GM18499 (cell line): ENCODE measurements around the gene SAG.
"Not testable (repeated sequence)": the region's sequence is repeated elsewhere in the genome, so short reads cannot be mapped to it uniquely, and the experiment has no call there.

Experiments
- ATAC-seq: cut with Tn5 transposase; IDR thresholded peaks from one replicate; pipeline ENCODE4 v1.9.1; 2021; ENCODE audit warnings: moderate number of reproducible peaks; ENCODE audit not compliant: insufficient read depth, unreplicated experiment

Gene SAG

DNA sequence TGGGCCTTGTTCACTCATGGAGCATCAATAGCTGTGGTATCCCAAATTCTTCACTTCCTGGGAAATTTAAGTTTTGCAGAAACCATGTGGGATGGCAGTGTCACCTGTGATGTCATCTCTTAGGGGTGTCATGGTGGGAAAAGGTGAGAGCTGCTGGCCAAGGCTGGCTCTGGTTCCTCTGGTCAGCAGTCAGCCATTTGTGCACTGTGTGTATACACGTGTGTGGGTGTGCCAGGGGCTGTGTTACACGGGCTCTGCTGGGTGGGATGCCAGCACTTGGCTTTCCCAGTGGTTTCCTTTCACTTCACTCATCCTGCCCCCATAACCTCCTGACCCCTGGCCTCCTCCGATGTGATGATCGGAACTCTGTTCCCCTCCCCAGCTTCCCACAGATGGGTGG is 21.3 kb downstream of the SAG start:
- ATAC-seq = no peak

DNA sequence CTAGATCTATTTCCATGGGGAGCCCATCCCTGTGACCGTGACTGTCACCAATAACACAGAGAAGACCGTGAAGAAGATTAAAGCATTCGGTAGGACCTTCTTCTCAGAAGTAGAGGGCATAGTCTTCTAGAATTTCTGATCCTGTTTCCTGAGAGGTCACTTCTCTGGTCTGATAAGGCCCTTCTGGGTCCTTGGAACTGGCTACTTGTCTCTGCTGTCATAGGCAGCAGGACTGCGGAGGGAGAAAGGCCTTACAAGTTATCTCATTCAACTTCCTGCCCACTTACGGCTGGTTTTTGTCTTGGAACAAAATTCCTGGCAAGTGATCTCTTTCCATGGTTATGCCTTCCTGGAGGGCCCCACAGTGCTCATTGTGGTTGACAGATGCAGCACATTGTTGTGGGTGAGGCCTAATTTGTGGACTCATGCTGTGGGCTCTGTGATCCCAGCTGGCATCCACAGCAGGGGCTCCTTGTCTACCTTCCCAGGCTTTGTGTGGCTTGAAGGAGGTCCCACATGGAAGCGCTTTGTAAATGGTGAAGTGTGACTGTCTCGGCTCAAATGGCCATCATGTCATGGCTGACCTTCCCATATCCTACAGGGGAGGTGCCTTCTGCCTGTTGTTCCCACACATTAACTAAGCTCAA is 22.0 kb downstream of the SAG start:
- ATAC-seq = no peak

DNA sequence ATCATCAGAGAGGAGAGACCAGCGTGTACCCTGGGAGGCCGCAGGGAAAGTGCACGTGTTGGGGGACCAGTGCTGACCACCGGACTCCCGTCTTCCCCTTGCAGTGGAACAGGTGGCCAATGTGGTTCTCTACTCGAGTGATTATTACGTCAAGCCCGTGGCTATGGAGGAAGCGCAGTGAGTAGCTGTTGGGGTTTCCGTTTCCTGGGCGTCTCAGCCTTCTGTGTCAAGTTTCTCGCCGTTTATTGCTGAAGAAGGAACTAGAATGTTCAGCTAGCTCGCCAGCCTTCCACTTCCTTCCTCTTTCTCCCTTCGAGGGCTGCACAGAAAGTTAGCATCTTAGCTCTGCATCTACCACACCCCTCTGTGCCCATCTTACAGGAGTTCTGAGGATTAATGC is 23.9 kb downstream of the SAG start:
- ATAC-seq = peak; percentile 70

DNA sequence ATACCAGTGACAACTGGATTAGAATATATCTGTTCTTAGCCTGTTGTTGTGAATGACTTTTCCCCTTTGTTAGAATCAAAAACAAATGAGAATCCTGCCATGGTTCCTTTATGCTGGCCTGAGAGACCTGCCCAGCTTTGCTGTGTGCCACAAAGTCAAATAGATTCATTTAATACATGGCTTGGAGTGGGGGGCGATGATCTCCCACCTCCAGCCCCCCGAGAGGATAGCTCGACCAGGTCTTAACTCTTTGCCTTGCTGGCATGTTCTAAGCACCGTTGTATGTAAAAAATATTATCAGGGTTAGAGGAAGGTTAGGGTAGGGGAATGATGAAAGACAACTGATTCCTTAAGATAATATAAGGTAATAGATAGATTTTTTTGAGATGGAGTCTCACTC is 24.5 kb downstream of the SAG start:
- ATAC-seq = no peak

DNA sequence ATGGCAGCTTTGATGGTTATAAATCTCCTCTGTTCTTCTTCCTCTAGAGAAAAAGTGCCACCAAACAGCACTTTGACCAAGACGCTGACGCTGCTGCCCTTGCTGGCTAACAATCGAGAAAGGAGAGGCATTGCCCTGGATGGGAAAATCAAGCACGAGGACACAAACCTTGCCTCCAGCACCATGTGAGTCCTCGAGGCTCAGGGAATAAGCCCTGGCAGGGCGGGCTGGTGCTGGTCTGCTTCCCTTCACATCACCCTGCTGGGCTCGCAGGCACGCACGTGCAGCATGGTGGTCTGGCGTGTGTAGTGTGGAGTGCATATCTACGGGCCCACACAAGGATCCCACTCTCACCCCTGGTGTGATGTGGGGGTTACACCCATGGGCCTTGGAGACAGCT is 27.3 kb downstream of the SAG start:
- ATAC-seq = no peak

DNA sequence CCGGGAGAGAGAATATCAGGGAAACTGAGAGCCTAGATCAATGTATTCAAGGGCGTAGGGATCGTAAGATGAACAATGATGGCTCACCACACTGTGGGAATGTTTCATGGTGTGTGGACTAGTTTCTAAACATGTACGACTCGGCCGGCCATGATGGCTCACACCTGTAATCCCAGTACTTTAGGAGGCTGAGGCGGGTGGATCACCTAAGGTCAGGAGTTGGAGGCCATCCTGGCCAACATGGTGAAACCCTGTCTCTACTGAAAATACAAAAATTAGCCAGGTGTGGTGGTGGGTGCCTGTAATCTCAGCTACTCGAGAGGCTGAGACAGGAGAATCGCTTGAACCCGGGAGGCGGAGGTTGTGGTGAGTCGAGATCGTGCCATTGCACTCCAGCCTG is 28.5 kb downstream of the SAG start:
- ATAC-seq = not testable (repeated sequence)

DNA sequence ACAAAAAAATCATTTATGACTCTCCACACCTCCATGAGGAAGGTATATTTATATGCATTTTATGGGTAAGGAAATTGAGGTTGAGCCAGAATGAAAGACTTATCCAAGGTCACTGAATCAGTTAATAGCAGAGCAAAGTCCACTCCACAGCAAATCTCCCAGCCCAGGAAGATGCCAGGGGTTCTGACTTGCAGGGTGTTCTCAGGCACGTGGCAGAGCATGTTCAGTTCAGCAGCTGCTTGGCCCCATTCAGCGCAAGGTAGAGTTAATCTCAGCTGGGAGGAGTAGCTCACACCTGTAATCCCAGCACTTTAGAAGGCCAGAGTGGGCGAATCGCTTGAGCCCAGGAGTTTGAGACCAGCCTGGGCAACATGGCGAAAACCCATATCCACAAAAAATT is 28.9 kb downstream of the SAG start:
- ATAC-seq = no peak

DNA sequence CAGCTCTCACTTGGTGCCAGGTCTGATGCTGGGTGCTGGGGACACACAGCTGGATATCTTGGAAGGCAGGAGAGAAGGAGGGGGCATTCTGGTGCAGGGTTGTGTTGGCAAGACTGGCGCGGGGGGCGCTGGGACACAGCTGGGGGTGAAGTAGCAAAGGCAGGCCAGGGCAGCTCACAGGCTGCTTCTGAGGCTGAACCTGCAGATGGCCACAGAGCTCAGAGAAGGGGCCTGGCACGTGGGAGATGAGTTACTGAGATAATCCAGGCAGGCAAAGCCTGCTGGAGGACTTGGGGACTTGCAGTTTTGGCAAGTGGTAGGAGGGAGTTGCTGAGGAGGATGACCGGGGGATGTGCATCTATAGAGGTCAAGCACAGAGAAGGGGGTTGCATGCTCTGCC is 30.4 kb downstream of the SAG start:
- ATAC-seq = no peak

DNA sequence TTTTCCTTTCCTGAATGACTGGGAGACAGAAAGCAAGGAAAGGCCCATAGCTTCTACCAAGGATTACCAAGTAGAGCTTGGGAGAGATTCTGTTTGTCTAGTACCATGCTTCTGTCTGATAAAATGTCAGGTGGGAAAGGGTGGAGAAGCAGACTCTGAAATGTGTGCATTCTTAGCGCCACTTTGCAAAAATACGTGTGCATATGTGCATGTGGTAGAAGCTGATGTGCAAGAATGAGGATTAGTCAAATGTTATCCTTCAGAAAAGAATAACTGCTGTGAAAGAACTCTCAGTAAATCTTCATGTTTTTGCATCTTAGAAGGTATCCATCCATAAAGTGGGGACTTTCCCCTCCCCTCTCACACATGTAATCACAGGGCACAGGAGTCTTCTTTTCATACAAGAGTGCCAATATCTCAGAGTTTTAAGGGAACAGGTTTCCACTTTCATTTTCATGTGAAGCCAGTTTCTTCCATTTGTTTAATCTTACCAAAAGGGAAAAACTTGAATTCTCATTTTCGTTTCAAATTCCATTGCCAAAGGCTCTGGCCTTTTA is 31.3 kb downstream of the SAG start:
- ATAC-seq = no peak

DNA sequence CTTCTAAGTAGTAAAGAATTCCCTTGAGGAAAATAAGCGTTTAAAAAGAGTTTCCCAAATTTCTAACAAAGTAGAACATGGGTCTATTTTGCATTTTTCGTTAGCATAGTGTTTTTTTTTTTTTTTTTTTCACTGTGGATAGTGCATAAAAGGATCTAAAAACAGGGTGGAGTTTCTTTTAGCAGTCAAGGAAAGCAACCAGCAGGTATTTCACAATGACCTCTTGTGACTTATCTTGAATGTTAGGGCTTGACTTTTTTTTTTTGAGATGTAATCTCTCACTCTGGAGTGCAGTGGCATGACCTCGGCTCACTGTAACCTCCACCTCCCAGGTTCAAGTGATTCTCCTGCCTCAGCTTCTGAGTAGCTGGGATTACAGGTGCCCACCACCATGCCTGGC is 31.8 kb downstream of the SAG start:
- ATAC-seq = no peak

DNA sequence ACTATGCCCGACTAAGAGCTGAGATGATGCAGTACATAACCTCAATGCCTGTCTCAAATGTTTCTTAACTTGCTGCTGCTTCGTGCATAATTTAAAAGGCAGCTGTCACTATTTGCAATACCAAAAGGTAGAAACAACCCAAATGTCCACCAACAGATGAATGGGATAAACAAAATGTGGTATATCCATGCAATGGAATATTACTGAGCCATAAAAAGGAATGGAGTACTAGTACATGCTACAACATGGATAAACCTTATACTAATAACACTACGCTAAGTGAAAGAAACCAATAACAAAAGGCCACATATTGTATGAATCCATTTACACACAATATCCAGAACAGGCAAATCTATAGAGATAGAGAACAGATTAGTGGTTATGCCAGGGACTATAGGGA is 33.7 kb downstream of the SAG start:
- ATAC-seq = no peak

DNA sequence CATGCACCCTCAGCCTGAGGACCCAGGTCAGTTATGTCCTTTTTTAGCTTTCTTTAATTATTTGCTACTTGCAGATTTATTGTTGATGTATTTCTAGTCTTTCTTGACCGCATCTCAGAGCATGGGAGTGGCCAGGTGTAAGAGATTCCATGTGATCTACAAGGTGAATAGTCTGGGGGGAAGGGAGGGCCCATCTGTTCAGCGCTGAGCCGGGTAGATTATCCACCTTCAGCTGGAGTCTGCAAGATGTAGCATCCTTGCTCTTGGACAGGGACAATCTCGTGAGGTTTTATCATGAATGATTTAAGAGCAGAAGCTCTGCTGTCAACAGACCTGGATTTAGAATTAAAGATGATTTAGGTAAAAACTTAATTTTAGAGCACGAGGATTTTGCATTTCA is 34.7 kb downstream of the SAG start:
- no peak for ATAC-seq

DNA sequence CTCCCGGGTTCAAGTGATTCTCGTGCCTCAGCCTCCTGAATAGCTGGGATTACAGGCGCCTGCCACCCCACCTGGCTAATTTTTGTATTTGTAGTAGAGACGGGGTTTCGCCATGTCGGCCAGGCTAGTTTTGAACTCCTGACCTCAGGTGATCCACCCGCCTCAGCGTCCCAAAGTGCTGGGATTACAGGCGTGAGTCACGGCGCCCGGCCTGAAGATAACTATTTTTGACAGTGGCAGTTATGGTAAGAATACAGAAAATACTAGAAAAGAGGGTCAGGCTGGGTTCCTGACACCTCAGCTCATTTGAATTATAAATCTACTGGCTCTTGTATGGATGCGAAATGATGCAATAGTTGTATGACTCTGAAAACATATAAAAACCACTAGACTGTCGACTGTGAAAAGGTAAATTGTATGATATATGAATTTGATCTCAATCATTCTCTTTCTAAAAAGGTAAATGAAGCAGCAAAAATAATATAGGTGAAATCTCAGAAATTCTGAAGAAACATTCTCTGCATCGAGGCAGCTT is 35.6 kb downstream of the SAG start:
- no peak for ATAC-seq

DNA sequence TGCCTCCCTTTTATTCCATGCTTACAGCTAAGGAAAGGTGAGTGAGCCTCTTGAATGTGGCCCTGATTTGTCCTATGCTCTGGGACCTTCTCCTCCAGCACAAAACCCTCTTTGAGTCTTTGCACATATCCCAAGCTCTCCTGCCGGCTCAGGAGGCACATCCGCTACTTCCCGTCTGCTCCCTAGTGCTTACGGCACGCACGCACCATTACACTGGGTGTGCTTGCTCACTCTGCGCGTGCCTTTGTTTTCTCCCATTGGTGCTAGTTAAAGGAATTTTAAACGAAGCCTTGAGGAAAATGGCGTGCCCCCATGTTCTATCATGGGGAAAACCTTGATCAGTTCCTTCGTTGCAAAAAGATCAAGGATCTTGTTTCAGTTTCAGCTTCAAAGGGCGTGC is 38.8 kb downstream of the SAG start:
- ATAC-seq = no peak

DNA sequence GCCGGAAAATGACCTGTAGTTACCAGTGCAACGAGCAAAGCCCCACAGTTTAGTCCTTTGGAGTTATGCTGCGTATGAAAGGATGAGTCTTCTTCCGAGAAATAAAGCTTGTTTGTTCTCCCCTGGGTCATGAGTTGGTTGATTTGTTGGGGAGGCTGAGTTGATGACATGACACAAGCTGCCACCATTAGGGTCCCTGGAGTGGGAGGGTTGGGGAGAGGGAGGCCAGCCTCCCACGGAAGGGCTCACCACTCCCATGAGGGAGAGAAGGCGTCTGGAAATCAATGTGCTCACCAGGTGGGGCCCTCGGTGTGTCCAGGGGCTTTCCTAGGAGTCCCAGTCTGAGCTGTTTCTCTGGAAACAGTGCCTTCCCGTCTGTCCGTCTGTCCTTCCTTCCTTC is 39.3 kb downstream of the SAG start:
- no peak for ATAC-seq

DNA sequence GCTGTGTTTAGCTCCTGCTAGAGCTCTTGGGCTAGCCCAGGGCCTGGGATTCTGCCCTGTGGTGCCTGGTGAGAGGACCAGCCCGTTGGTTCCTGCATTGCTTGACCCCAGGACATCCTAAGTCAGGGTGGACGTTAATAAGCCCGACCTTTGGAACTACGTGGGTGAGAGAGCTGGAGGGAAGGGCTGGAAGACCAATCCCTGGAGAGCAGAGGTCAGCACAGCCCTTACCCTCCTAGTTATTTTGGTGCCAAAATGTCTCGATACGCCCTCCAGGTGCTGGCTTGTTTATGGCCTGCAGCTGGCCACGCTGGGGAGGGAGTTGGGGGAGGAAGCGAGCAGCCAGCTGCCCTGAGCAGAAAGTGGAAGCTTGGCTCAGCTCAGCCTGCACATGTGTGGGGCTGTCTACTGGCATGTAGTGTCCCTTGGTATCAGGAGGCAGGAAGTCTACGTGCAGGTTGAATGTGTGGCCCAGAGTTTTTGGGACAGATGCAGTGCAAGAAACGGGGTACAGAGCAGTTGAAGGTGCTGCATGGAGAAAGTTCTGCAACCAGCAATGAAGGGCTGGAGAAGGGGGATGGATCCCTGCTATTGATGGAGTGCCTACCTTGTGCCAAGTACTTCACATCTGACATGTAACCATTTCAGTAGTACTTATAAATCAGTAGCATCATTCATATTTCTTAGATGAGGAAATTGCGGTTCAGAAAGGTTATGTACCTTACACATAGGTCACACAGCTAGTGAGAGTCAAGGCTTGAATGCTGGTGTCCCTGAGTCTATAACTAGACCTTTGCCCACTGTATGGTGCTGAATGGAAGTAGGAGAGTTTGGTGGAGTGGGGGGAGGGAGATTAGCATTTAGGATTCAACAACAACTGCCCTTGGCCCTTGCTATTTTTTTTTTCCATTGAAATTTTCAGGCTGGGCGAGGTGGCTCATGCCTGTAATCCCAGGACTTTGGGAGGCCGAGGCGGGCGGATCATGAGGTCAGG is 41.7 kb downstream of the SAG start:
- no peak for ATAC-seq

DNA sequence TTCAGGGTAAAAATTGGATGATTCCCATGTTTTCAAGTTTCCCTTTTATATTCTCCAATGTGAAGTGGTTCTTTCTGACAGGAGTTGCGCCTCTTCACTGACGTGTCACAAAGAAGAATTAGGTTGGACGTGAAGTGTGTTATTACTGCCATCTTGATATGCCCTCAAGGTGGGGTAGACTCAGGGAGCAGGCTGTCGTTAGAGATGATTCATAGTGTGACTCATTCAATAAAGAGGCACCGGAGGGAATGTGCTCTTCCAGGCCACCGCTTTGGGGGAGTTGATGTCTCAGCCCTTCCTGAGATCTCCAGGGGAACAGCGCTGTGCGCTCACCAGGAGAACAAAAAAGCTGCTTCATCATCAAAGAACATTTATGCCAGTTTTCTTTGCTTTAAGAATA is 43.1 kb downstream of the SAG start:
- ATAC-seq = no peak

DNA sequence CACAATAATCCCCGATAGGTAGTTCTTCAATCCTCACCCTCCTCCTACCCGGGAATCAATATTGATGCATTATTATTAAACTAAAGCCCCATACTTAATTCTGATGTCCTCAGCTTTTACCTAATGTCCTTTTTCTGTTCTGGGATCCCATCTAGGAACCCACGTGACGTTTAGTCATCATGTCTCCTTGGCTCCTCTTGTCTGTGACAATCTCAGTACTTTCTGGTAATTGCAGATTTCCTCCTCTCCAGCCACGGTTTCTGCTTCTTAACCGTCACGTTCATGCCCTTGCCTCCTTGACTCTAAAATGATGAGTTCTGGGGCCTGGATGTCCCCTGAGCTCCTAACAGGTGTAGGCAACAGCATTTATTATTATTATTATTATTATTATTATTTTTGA is 43.8 kb downstream of the SAG start:
- no peak for ATAC-seq

DNA sequence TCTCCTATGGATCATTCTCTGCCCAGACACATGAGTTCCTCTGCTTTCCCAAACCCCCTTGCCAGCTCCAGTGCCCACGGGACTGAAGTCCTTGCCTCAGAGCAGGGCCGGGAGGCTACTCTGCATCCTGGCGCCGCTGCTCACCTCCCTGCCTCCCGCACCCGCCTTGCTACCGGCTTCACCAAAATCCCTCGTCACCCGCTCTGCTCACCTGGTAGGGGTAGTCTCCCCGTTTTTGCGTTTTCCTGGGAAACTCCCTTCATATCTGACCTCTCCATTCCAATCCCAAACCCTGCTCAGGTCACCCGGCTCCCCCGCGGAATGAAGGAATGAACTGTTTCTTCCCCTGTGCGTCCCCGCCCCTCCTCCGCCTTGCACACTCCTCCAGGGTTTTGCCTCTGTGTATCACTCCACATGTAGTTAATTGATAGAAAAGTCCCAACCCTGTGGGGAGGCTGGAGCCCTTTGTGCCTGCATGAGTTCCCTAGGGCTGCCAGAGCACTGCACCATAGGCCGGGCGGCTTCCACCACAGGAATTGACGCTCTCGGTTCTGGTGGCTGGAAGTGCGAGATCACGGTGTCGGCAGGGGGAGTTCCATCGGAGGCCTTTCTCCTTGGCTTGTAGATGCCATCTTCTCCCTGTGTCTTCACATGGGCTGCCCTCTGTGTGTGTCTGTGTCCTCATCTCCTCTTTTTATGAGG is 44.7 kb downstream of the SAG start:
- no peak for ATAC-seq

DNA sequence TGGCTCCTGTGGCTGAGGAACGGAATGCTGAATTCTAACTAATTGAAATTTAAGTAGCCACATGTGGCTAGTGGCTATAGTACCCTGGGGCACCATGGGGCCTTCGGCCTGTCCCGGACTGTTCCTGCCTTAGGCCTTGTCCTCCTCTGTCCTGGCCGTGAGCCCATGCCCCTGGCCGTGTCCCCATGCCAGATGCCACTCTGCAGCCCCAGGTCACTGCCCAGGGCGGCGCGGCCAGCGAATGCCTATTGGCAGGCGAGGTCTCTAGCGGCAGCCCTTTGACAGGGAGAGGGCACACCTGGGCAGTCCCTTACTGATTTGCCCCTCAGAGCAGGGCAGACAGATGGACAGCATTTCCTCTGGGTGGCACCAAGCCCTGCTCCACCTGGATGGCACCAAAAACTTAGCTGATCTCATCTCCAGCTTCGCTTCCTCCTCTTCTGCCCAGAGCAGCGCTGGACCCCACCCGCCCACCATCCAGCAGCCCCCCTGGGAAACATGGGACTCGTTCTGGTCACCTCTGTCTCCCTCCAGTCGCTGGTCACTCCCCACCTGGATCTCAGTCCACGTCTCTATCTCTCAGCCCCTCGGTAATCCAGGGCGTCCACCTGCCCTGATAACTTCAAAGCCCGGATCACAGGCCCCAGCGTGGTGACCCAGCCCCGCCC is 45.6 kb downstream of the SAG start:
- ATAC-seq = no peak
